GM19467 (cell line): ENCODE results near the gene GM2A.
"Not testable (repeated sequence)": the region's sequence is repeated elsewhere in the genome, so short reads cannot be mapped to it uniquely, and the experiment has no call there.

Experiments used
- ATAC-seq: cut with Tn5 transposase; IDR thresholded peaks from one replicate; pipeline ENCODE4 v1.9.1; 2021; ENCODE audit warnings: mild to moderate bottlenecking, moderate library complexity; ENCODE audit not compliant: unreplicated experiment

GM2A gene

GRCh38 chr5:151251001-151251551 is 1.9 kb upstream of the GM2A start:
- ATAC-seq: no peak

GRCh38 chr5:151251621-151252020 is 1.4 kb upstream of the GM2A start:
- no peak for ATAC-seq

- no peak for ATAC-seq
These were observed 593 bp downstream of the GM2A start for GRCh38 chr5:151253605-151253950.

- ATAC-seq: no peak
These were observed 1.6 kb downstream of the GM2A start for GRCh38 chr5:151254556-151254955.

- not testable (repeated sequence) for ATAC-seq
These were observed 2.0 kb downstream of the GM2A start for GRCh38 chr5:151254990-151255389.

- ATAC-seq: peak; percentile 34
These were observed 2.8 kb downstream of the GM2A start for GRCh38 chr5:151255621-151256286.

- no peak for ATAC-seq
These were observed 4.8 kb downstream of the GM2A start for GRCh38 chr5:151257731-151258181.

GRCh38 chr5:151258201-151258611 is 5.2 kb downstream of the GM2A start:
- ATAC-seq: no peak

GRCh38 chr5:151258816-151259215 is 5.8 kb downstream of the GM2A start:
- ATAC-seq: no peak

- no peak for ATAC-seq
These were observed 6.9 kb downstream of the GM2A start for GRCh38 chr5:151259931-151260330.

- ATAC-seq: no peak
These were observed 9.5 kb downstream of the GM2A start for GRCh38 chr5:151262532-151262931.

GRCh38 chr5:151264113-151264512 is 11.1 kb downstream of the GM2A start:
- no peak for ATAC-seq

- no peak for ATAC-seq
These were observed 14.7 kb downstream of the GM2A start for GRCh38 chr5:151267491-151268260.

- ATAC-seq: peak; percentile 69
These were observed 17.6 kb downstream of the GM2A start for GRCh38 chr5:151270599-151270998.

GRCh38 chr5:151271336-151271735 is 18.4 kb downstream of the GM2A start:
- no peak for ATAC-seq

GRCh38 chr5:151274666-151275065 is 21.7 kb downstream of the GM2A start:
- ATAC-seq: no peak

GRCh38 chr5:151275803-151276202 is 22.8 kb downstream of the GM2A start:
- no peak for ATAC-seq

- ATAC-seq: no peak
These were observed 25.9 kb downstream of the GM2A start for GRCh38 chr5:151278845-151279244.

- ATAC-seq: no peak
These were observed 27.5 kb downstream of the GM2A start for GRCh38 chr5:151280443-151280842.

GRCh38 chr5:151281001-151281639 is 28.1 kb downstream of the GM2A start:
- no peak for ATAC-seq

GRCh38 chr5:151283120-151283825 is 30.3 kb downstream of the GM2A start:
- ATAC-seq: no peak
